ENCODE measurements around the gene TRIM26. TPM values are rescaled to one million over a fixed set of nuclear protein-coding genes. Genes with fewer than 3 reads are reported as not detected.

TRIM26 gene
- total and polyA plus RNA-seq, 2 donors (not counting 3 experiments of a cell fraction or from before 2014, with no cell fraction given): 30.4 to 34.5 TPM

DNA sequence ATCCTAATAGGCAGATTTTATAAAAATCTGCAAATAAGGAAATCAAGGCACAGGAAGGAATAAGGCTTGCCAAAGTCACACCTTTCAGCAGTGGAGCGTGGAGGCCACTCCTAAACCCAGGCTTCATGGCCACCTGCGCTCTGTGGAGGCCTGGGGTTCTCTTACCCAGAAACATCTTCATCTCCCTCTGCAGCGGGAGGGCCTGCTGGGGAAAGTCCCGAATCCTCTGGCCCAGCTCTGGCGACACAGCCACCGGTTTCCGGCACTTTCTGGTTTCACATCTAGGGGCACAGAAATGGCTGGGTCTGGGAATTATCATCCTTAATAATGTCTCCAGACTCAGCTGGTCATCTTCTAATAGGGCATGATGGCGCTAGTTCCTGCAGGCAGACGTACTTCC lies 56.4 kb downstream of the TRIM26 start:
- Histone ChIP-seq H3K9me3 (replicated peaks; ENCODE audit: control insufficient read depth, insufficient read depth, low read length) (no peaks in the 10 kb centered on the region), H3K36me3 (ENCODE audit: control insufficient read depth in 2 of 2, extremely low read depth in 1 of 2, insufficient read depth in 2 of 2, low read length in 2 of 2) (no peaks in the 10 kb centered on the region), H2AFZ (ENCODE audit: low read depth, low read length) (no peak overlapping the region), H3K27me3 (ENCODE audit: control insufficient read depth in 2 of 2, insufficient read depth in 2 of 2, low read length in 2 of 2) (peaks cover 0 to 5% of the 10 kb centered on the region in 2 experiments), H3K4me3 (replicated peaks in 1 of 3; ENCODE audit: insufficient read depth in 1 of 3, low read depth in 1 of 3, low read length in 3 of 3) (no peak overlapping the region), H3K4me1 (ENCODE audit: control insufficient read depth, extremely low read depth, insufficient read depth, low read length) (peaks cover 8% of the 10 kb centered on the region), H3K27ac (ENCODE audit: insufficient read depth, low read depth, low read length) (no peak overlapping the region), H3K79me2 (ENCODE audit: control insufficient read depth, insufficient read depth, low read length) (no peaks in the 10 kb centered on the region), H4K20me1 (replicated peaks; ENCODE audit: control insufficient read depth, extremely low read depth, insufficient read depth, low read length) (no peaks in the 10 kb centered on the region), H3K4me2 (ENCODE audit: insufficient read depth, low read length) (peak overlapping the region; percentile 46), H3K9me1 (replicated peaks; ENCODE audit: control insufficient read depth, extremely low read depth, insufficient read depth, low read length) (no peaks in the 10 kb centered on the region), H3K9ac (replicated peaks; ENCODE audit: extremely low read depth, insufficient read depth, low read length) (no peak overlapping the region)
- intact Hi-C loops (cut with micrococcal nuclease) (no loop called here), dilution Hi-C loops (cut with MboI; ENCODE audit: extremely low pct_ligation_motif_present, low sequenced_read_pairs) (no loop called here)
- BruUV-seq (replicated peaks): no TSS peak
- FAIRE-seq (no peak), DNase-seq (ENCODE audit: low read depth, low spot score) (no peak)
- ChIA-PET POLR2A (no interaction called here), CTCF (interaction anchor here (0.8 kb wide), 1 partner anchor 54 kb away, joined by 5 read pairs; no protein-coding TSS in a partner anchor)
- TF ChIP-seq, protein P1, sequence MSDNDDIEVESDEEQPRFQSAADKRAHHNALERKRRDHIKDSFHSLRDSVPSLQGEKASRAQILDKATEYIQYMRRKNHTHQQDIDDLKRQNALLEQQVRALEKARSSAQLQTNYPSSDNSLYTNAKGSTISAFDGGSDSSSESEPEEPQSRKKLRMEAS (IDR thresholded peaks at IDR 0.05; ENCODE audit: insufficient read depth, insufficient read length): no peak
- TF ChIP-seq FOS (IDR thresholded peaks at IDR 0.05; ENCODE audit: borderline replicate concordance, insufficient read depth, low read length) (no peak), MYC (IDR thresholded peaks at IDR 0.05; ENCODE audit: low read depth, low read length) (no peak), JUN (IDR thresholded peaks at IDR 0.05; ENCODE audit: borderline replicate concordance, insufficient read depth, insufficient read length, low read depth) (no peak), GATA2 (IDR thresholded peaks at IDR 0.05; ENCODE audit: insufficient read depth, insufficient read length, low read depth, low read length) (no peak), EZH2 (IDR thresholded peaks at IDR 0.05; ENCODE audit: borderline replicate concordance, low read depth, low read length, severe bottlenecking) (no peak), POLR2A (IDR thresholded peaks at IDR 0.05; ENCODE audit: low read depth, low read length) (no peak)
- TF ChIP-seq, protein P2, sequence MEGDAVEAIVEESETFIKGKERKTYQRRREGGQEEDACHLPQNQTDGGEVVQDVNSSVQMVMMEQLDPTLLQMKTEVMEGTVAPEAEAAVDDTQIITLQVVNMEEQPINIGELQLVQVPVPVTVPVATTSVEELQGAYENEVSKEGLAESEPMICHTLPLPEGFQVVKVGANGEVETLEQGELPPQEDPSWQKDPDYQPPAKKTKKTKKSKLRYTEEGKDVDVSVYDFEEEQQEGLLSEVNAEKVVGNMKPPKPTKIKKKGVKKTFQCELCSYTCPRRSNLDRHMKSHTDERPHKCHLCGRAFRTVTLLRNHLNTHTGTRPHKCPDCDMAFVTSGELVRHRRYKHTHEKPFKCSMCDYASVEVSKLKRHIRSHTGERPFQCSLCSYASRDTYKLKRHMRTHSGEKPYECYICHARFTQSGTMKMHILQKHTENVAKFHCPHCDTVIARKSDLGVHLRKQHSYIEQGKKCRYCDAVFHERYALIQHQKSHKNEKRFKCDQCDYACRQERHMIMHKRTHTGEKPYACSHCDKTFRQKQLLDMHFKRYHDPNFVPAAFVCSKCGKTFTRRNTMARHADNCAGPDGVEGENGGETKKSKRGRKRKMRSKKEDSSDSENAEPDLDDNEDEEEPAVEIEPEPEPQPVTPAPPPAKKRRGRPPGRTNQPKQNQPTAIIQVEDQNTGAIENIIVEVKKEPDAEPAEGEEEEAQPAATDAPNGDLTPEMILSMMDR (IDR thresholded peaks at IDR 0.05; ENCODE audit: extremely low read depth in 1 of 2, insufficient read depth in 1 of 2, low read depth in 1 of 2, low read length in 2 of 2): no peak
